ENCODE measurements around the gene ADGRB2.

Gene ADGRB2

DNA sequence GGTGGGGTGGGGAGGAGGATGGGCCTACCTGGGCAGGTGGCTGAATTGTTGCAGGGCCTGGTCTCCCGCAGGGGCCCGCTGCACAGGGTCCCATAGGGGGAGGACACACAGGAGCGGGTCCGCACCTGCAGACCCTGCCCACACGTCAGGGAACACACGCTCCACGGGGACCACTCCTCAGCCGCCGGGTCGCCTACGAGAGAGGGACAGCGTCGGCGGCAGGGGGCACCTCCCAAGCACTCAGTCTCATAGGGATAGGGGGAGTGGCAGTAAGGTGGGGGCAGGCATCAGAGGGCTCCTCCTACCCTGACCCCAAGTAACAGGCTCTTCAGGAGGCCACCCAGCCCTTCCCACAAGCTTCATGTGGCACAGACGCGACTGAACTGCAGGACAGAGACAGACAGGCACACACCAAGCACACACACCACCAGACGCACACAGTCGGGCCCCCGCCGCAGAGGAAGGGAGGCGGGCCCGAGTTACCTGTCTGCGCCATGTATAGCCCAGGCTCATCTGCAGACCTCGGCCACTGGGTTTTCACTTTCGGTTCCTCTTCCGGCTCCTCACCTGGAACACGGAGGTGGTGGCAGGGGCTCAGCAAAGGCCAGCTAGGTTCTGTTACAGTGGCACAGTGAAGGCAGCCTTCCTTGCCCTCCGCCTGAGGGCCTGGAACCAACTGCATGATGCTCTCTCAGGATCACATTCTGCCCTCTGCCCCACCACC, 19.8 kb downstream of the ADGRB2 start:
- H3K79me2 ChIP-seq, result no peaks in the 10 kb centered on the region
- TF ChIP-seq CTCF (IDR thresholded peaks at IDR 0.05), result no peak
- no peaks in the 10 kb centered on the region for H3K27me3 ChIP-seq (ENCODE audit: control insufficient read depth, insufficient read depth, low read length)
- no peak overlapping the region for H3K4me2 ChIP-seq (ENCODE audit: low read length)
- H3K9me3 ChIP-seq (ENCODE audit: control insufficient read depth, low read length), result no peaks in the 10 kb centered on the region
- no peak overlapping the region for H2AFZ ChIP-seq
- H3K9ac ChIP-seq, result no peak overlapping the region
- no peak overlapping the region for H3K4me3 ChIP-seq (ENCODE audit: low read depth, low read length)
- H3K36me3 ChIP-seq (ENCODE audit: control insufficient read depth, insufficient read depth, low read length), result no peaks in the 10 kb centered on the region
- no peaks in the 10 kb centered on the region for H3K4me1 ChIP-seq
- H3K27ac ChIP-seq, result no peak overlapping the region

- H3K4me1 ChIP-seq, result no peaks in the 10 kb centered on the region
Measured at GRCh38 chr1:31742462-31743212, 21.5 kb downstream of the ADGRB2 start.

GRCh38 chr1:31739346-31739745, 24.8 kb downstream of the ADGRB2 start:
- Histone ChIP-seq H3K27ac (no peak overlapping the region), H3K79me2 (no peaks in the 10 kb centered on the region), H3K9ac (no peak overlapping the region), H3K27me3 (ENCODE audit: control insufficient read depth, insufficient read depth, low read length) (no peaks in the 10 kb centered on the region), H3K36me3 (ENCODE audit: control insufficient read depth, insufficient read depth, low read length) (no peaks in the 10 kb centered on the region), H3K4me1 (no peaks in the 10 kb centered on the region), H2AFZ (no peak overlapping the region), H3K9me3 (ENCODE audit: control insufficient read depth, low read length) (no peaks in the 10 kb centered on the region), H3K4me2 (ENCODE audit: low read length) (no peak overlapping the region), H3K4me3 (ENCODE audit: low read depth, low read length) (no peak overlapping the region)
- no peak for TF ChIP-seq CTCF (IDR thresholded peaks at IDR 0.05)

More at GRCh38 chr1:31742462-31743212, 21.5 kb downstream of the ADGRB2 start:
- Histone ChIP-seq H2AFZ (no peak overlapping the region), H3K27me3 (ENCODE audit: control insufficient read depth, insufficient read depth, low read length) (no peaks in the 10 kb centered on the region), H3K4me2 (ENCODE audit: low read length) (no peak overlapping the region), H3K9ac (no peak overlapping the region), H3K9me3 (ENCODE audit: control insufficient read depth, low read length) (no peaks in the 10 kb centered on the region), H3K36me3 (ENCODE audit: control insufficient read depth, insufficient read depth, low read length) (no peaks in the 10 kb centered on the region), H3K79me2 (no peaks in the 10 kb centered on the region), H3K4me3 (ENCODE audit: low read depth, low read length) (no peak overlapping the region), H3K27ac (no peak overlapping the region)
- TF ChIP-seq CTCF (IDR thresholded peaks at IDR 0.05), result no peak

DNA sequence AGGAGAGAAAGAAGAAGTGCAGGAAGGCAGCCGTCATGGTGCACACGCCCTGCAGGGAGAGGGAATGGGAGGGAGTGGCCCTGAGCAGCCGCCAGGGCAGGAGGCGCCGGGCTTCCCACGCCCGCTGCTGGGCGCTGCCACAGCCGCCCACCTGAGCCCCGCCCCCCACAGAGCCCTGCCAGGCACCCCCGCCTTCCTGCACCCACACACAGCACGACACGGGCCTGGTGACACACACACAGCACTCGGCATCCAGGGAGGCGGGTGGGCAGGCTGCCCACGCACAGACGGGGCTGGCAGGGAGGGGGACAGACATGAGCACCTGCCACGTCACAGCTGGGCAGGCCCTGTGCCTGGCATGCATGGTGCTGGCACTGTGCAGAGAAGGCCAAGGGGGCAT, 27.5 kb downstream of the ADGRB2 start:
- no peaks in the 10 kb centered on the region for H3K9me3 ChIP-seq (ENCODE audit: control insufficient read depth, low read length)
- H3K36me3 ChIP-seq (ENCODE audit: control insufficient read depth, insufficient read depth, low read length), result no peaks in the 10 kb centered on the region
- H3K4me3 ChIP-seq (ENCODE audit: low read depth, low read length), result no peak overlapping the region
- no peaks in the 10 kb centered on the region for H3K27me3 ChIP-seq (ENCODE audit: control insufficient read depth, insufficient read depth, low read length)
- no peaks in the 10 kb centered on the region for H3K4me1 ChIP-seq
- no peak overlapping the region for H3K27ac ChIP-seq
- H3K79me2 ChIP-seq, result no peaks in the 10 kb centered on the region
- H3K4me2 ChIP-seq (ENCODE audit: low read length), result no peak overlapping the region
- no peak overlapping the region for H2AFZ ChIP-seq
- H3K9ac ChIP-seq, result no peak overlapping the region
- no peak for TF ChIP-seq CTCF (IDR thresholded peaks at IDR 0.05)

Measured in parathyroid adenoma (tissue), 2 donors.